GM19397 (cell line): ENCODE data around the gene MSI2.

Source experiments
- ATAC-seq: cut with Tn5 transposase; IDR thresholded peaks from one replicate; pipeline ENCODE4 v1.9.1; 2021; ENCODE audit warnings: mild to moderate bottlenecking, moderate library complexity; ENCODE audit not compliant: unreplicated experiment

Gene MSI2

GRCh38 chr17:57584050-57584551, 327.8 kb downstream of the MSI2 start:
- no peak for ATAC-seq

GRCh38 chr17:57585341-57586195, 329.2 kb downstream of the MSI2 start:
- no peak for ATAC-seq

- no peak for ATAC-seq
Observed at GRCh38 chr17:57586196-57586740, 329.9 kb downstream of the MSI2 start.

GRCh38 chr17:57586742-57587141, 330.4 kb downstream of the MSI2 start:
- no peak for ATAC-seq

- ATAC-seq, result no peak
Observed at GRCh38 chr17:57587193-57587969, 331.1 kb downstream of the MSI2 start.

- ATAC-seq, result no peak
Observed at GRCh38 chr17:57588086-57588485, 331.8 kb downstream of the MSI2 start.

- ATAC-seq, result no peak
Observed at GRCh38 chr17:57589151-57590034, 333.1 kb downstream of the MSI2 start.

GRCh38 chr17:57593739-57594462, 337.6 kb downstream of the MSI2 start:
- no peak for ATAC-seq

GRCh38 chr17:57594767-57595166, 338.4 kb downstream of the MSI2 start:
- no peak for ATAC-seq

- ATAC-seq, result no peak
Observed at GRCh38 chr17:57595426-57595825, 339.1 kb downstream of the MSI2 start.

GRCh38 chr17:57595947-57596695, 339.8 kb downstream of the MSI2 start:
- ATAC-seq, result no peak

- ATAC-seq, result no peak
Observed at GRCh38 chr17:57597101-57597500, 340.8 kb downstream of the MSI2 start.

GRCh38 chr17:57597531-57598453, 341.5 kb downstream of the MSI2 start:
- ATAC-seq, result no peak

GRCh38 chr17:57599271-57600045, 343.1 kb downstream of the MSI2 start:
- ATAC-seq, result no peak

- ATAC-seq, result no peak
Observed at GRCh38 chr17:57600074-57600473, 343.8 kb downstream of the MSI2 start.

GRCh38 chr17:57601143-57601735, 344.9 kb downstream of the MSI2 start:
- ATAC-seq, result no peak

- no peak for ATAC-seq
Observed at GRCh38 chr17:57602896-57603295, 346.6 kb downstream of the MSI2 start.
